Stimulated activated CD4-positive, alpha-beta T cell treated with anti-CD3 and anti-CD28 coated beads, Interleukin-12 subunit alpha, Interleukin-12 subunit beta, amount 100 ng/mL, for 24 hours (primary cell): ENCODE data around the gene BORCS6.

Source experiments
- DNase-seq, 2 experiments: peaks; one replicate each; pipeline ENCODE4 v3.0.0-alpha.2; 2020; ENCODE audit warnings: low read depth in 2 of 2

Gene BORCS6

GRCh38 chr17:8142158-8142886 lies 47.7 kb downstream of the BORCS6 start:
- no peak for DNase-seq

GRCh38 chr17:8141741-8142140 lies 48.2 kb downstream of the BORCS6 start:
- DNase-seq = no peak

- DNase-seq = no peak
Measured at GRCh38 chr17:8141045-8141444, 48.9 kb downstream of the BORCS6 start.

- no peak for DNase-seq
Measured at GRCh38 chr17:8140065-8141029, 49.6 kb downstream of the BORCS6 start.

GRCh38 chr17:8138672-8139371 lies 51.2 kb downstream of the BORCS6 start:
- peak; percentile 98 to 99 for DNase-seq

- DNase-seq = no peak
Measured at GRCh38 chr17:8138374-8138671, 51.7 kb downstream of the BORCS6 start.
